GM12801 (cell line): ENCODE results near the gene IRF6.

Experiments
- CTCF ChIP-seq: IDR thresholded peaks from one replicate; pipeline ENCODE4 v1.5.1; 2011; ENCODE audit warnings: control low read depth; ENCODE audit not compliant: insufficient read length; ENCODE audit errors: extremely low read depth

Gene IRF6

GRCh38 chr1:209736490-209737117, 69.3 kb downstream of the IRF6 start:
- TF ChIP-seq CTCF: no peak
